Naive thymus-derived CD4-positive, alpha-beta T cell (primary cell): ENCODE results near the gene GSG1L. TPM values are rescaled to one million over a fixed set of nuclear protein-coding genes. Genes with fewer than 3 reads are reported as not detected.

Experiments
- ATAC-seq: fragments of 150-1000 bp; cut with Tn5 transposase; 2 replicates; pipeline ENCODE4 v1.10.0; 2021; ENCODE audit warnings: mild to moderate bottlenecking, moderate library complexity
- CTCF ChIA-PET: fragments of 350-600 bp; sonication (Branson Sonifier 250); formaldehyde crosslinking; loops from one replicate; lab custom pipeline; 2021; ENCODE audit warnings: antibody characterized with exemption; lab: Charles Lee
- POLR2A ChIA-PET: fragments of 350-600 bp; sonication (Branson Sonifier 250); formaldehyde crosslinking; loops from one replicate; lab custom pipeline; 2021; ENCODE audit warnings: antibody characterized with exemption, inconsistent platforms; lab: Charles Lee
- DNase-seq, 9 donors: peaks; one replicate each; pipeline versions ENCODE4 v3.0.0 to v3.0.0-alpha.2; 2020 to 2022; ENCODE audit warnings: mixed read lengths in 1 of 9
- H3K27ac ChIP-seq: one replicate; pipeline ENCODE4 v1.7.0; 2013; ENCODE audit warnings: mild to moderate bottlenecking, low read depth, low read length, moderate library complexity
- H3K27me3 ChIP-seq, 2 donors: one replicate each; pipeline ENCODE4 v1.7.0; 2013; ENCODE audit warnings: low read length in 2 of 2, mild to moderate bottlenecking in 2 of 2, moderate library complexity in 2 of 2; ENCODE audit not compliant: control insufficient read depth in 2 of 2, insufficient read depth in 2 of 2
- H3K36me3 ChIP-seq, 3 experiments: 1 replicate in 2 of 3; 2 replicates in 1 of 3; pipeline ENCODE4 v1.7.0; 2013; ENCODE audit warnings: low read length in 3 of 3, mild to moderate bottlenecking in 3 of 3, moderate library complexity in 1 of 3; ENCODE audit not compliant: insufficient read depth in 3 of 3, control insufficient read depth in 2 of 3
- H3K4me1 ChIP-seq, 2 donors: one replicate each; pipeline ENCODE4 v1.7.0; 2013; ENCODE audit warnings: low read length in 2 of 2, mild to moderate bottlenecking in 2 of 2, moderate library complexity in 1 of 2; ENCODE audit not compliant: control insufficient read depth in 2 of 2, insufficient read depth in 2 of 2
- H3K4me3 ChIP-seq: 2 replicates; pipeline ENCODE4 v1.7.0; 2013; ENCODE audit warnings: mild to moderate bottlenecking, low read length
- H3K9me3 ChIP-seq, 3 experiments: 1 replicate in 2 of 3; 2 replicates in 1 of 3; pipeline ENCODE4 v1.7.0; 2013; ENCODE audit warnings: low read length in 3 of 3; ENCODE audit not compliant: control insufficient read depth in 2 of 3
- H3K27ac Mint-ChIP-seq, 9 donors: one replicate each; pipeline ENCODE4 v1.8.0; 2020 to 2022; ENCODE audit warnings: mixed read lengths in 9 of 9, mild to moderate bottlenecking in 8 of 9, moderate library complexity in 5 of 9, inconsistent platforms in 2 of 9
- H3K27me3 Mint-ChIP-seq, 5 donors: one replicate each; pipeline ENCODE4 v1.8.0; 2021 to 2022; ENCODE audit warnings: mixed read lengths in 5 of 5, mild to moderate bottlenecking in 1 of 5
- H3K36me3 Mint-ChIP-seq, 5 donors: one replicate each; pipeline ENCODE4 v1.8.0; 2020 to 2022; ENCODE audit warnings: mixed read lengths in 5 of 5, mild to moderate bottlenecking in 3 of 5, inconsistent platforms in 1 of 5
- H3K4me1 Mint-ChIP-seq, 7 donors: one replicate each; pipeline ENCODE4 v1.8.0; 2020 to 2022; ENCODE audit warnings: mixed read lengths in 7 of 7, mild to moderate bottlenecking in 3 of 7, inconsistent platforms in 1 of 7
- H3K4me3 Mint-ChIP-seq, 10 donors: one replicate each; pipeline ENCODE4 v1.8.0; 2020 to 2022; ENCODE audit warnings: mild to moderate bottlenecking in 10 of 10, mixed read lengths in 10 of 10, moderate library complexity in 6 of 10, inconsistent platforms in 2 of 10
- H3K9me3 Mint-ChIP-seq, 11 donors: one replicate each; pipeline ENCODE4 v1.8.0; 2020 to 2022; ENCODE audit warnings: mixed read lengths in 11 of 11, mild to moderate bottlenecking in 4 of 11, inconsistent platforms in 1 of 11, moderate library complexity in 1 of 11
- intact Hi-C, 2 donors: fragments of 100-400 bp; cut with micrococcal nuclease; formaldehyde crosslinking; loops; one replicate each; pipeline ENCODE4 v1.15.1; 2023
- polyA plus RNA-seq, 2 donors: library from polyadenylated mRNA; unstranded; fragments of 300-500 nt; fragmentation: Illumina TruSeq; gene quantifications; one replicate each; pipeline ENCODE4 v1.2.3, GENCODE V29; 2021
- total RNA-seq, 6 experiments: library from RNA in 5 of 6; stranded (reverse) in 5 of 6; gene quantifications; 1 replicate in 5 of 6; 2 replicates in 1 of 6; pipeline ENCODE4 v1.2.3 and lab custom pipeline; 2021 to 2026

The GSG1L gene
- total and polyA plus RNA-seq, 7 experiments from 2014 or later: 0.10 TPM; not detected in 6

- peaks cover 3 to 47% (median 20%) of the 10 kb centered on the region in 5 donors for H3K36me3 Mint-ChIP-seq
- POLR2A ChIA-PET: no interaction called here
- H3K4me3 Mint-ChIP-seq: no peak overlapping the region
- no peaks in the 10 kb centered on the region for H3K4me1 Mint-ChIP-seq
- no peaks in the 10 kb centered on the region for H3K27me3 Mint-ChIP-seq
- intact Hi-C loops: no loop called here
- no peaks in the 10 kb centered on the region for H3K9me3 ChIP-seq
- no peaks in the 10 kb centered on the region for H3K9me3 Mint-ChIP-seq
- ATAC-seq: no peak
- H3K4me1 ChIP-seq: no peaks in the 10 kb centered on the region
- CTCF ChIA-PET: no interaction called here
- DNase-seq: no peak
- H3K36me3 ChIP-seq: peaks cover 0 to 51% (median 0%) of the 10 kb centered on the region in 3 experiments
- no peaks in the 10 kb centered on the region for H3K27me3 ChIP-seq
- H3K4me3 ChIP-seq: no peak overlapping the region
- H3K27ac Mint-ChIP-seq: no peak overlapping the region
- no peak overlapping the region for H3K27ac ChIP-seq
Observed at GRCh38 chr16:27767971-27768591, 295.4 kb downstream of the GSG1L start.

- H3K36me3 Mint-ChIP-seq: peaks cover 3 to 48% (median 20%) of the 10 kb centered on the region in 5 donors
- H3K27me3 ChIP-seq: no peaks in the 10 kb centered on the region
- H3K27me3 Mint-ChIP-seq: no peaks in the 10 kb centered on the region
- H3K9me3 ChIP-seq: no peaks in the 10 kb centered on the region
- no peak overlapping the region for H3K4me3 ChIP-seq
- no peaks in the 10 kb centered on the region for H3K9me3 Mint-ChIP-seq
- no peaks in the 10 kb centered on the region for H3K4me1 Mint-ChIP-seq
- no peak for DNase-seq
- ChIA-PET POLR2A (no interaction called here), CTCF (no interaction called here)
- no peaks in the 10 kb centered on the region for H3K4me1 ChIP-seq
- intact Hi-C loops: no loop called here
- no peak for ATAC-seq
- no peak overlapping the region for H3K4me3 Mint-ChIP-seq
- peaks cover 0 to 59% (median 0%) of the 10 kb centered on the region in 3 experiments for H3K36me3 ChIP-seq
- H3K27ac ChIP-seq: no peak overlapping the region
- no peak overlapping the region for H3K27ac Mint-ChIP-seq
Observed at GRCh38 chr16:27767081-27767480, 296.4 kb downstream of the GSG1L start.

- no peaks in the 10 kb centered on the region for H3K9me3 Mint-ChIP-seq
- Histone ChIP-seq H3K4me3 (no peak overlapping the region), H3K4me1 (no peaks in the 10 kb centered on the region), H3K9me3 (no peaks in the 10 kb centered on the region), H3K36me3 (peaks cover 0 to 63% (median 0%) of the 10 kb centered on the region in 3 experiments), H3K27ac (no peak overlapping the region), H3K27me3 (no peaks in the 10 kb centered on the region)
- H3K4me3 Mint-ChIP-seq: no peak overlapping the region
- H3K36me3 Mint-ChIP-seq: peaks cover 3 to 55% (median 25%) of the 10 kb centered on the region in 5 donors
- no peaks in the 10 kb centered on the region for H3K27me3 Mint-ChIP-seq
- ChIA-PET POLR2A (no interaction called here), CTCF (no interaction called here)
- H3K27ac Mint-ChIP-seq: no peak overlapping the region
- intact Hi-C loops: no loop called here
- ATAC-seq (no peak), DNase-seq (no peak)
- no peaks in the 10 kb centered on the region for H3K4me1 Mint-ChIP-seq
Observed at GRCh38 chr16:27766236-27766925, 297.1 kb downstream of the GSG1L start.

GRCh38 chr16:27764869-27765675 lies 298.4 kb downstream of the GSG1L start:
- POLR2A ChIA-PET: no interaction called here
- Mint-ChIP-seq H3K36me3 (peaks cover 3 to 54% (median 35%) of the 10 kb centered on the region in 5 donors), H3K27me3 (no peaks in the 10 kb centered on the region), H3K9me3 (peaks cover 0 to 1% (median 0%) of the 10 kb centered on the region in 11 donors), H3K27ac (peak overlapping the region in 1 of 9 donors; percentile 34), H3K4me3 (no peak overlapping the region), H3K4me1 (peaks cover 0 to 5% (median 0%) of the 10 kb centered on the region in 7 donors)
- Histone ChIP-seq H3K4me1 (no peaks in the 10 kb centered on the region), H3K27me3 (no peaks in the 10 kb centered on the region), H3K36me3 (peaks cover 0 to 51% (median 0%) of the 10 kb centered on the region in 3 experiments), H3K27ac (no peak overlapping the region), H3K9me3 (no peaks in the 10 kb centered on the region), H3K4me3 (no peak overlapping the region)
- intact Hi-C loops: no loop called here
- DNase-seq (no peak), ATAC-seq (no peak)
- CTCF ChIA-PET: no interaction called here

- no peak for DNase-seq
- Mint-ChIP-seq H3K9me3 (peaks cover 0 to 1% (median 0%) of the 10 kb centered on the region in 11 donors), H3K27ac (no peak overlapping the region), H3K27me3 (no peaks in the 10 kb centered on the region), H3K4me3 (no peak overlapping the region), H3K36me3 (peaks cover 3 to 58% (median 36%) of the 10 kb centered on the region in 5 donors), H3K4me1 (peaks cover 0 to 5% (median 0%) of the 10 kb centered on the region in 7 donors)
- no peaks in the 10 kb centered on the region for H3K4me1 ChIP-seq
- no peak for ATAC-seq
- H3K27ac ChIP-seq: no peak overlapping the region
- intact Hi-C loops: no loop called here
- no peak overlapping the region for H3K4me3 ChIP-seq
- peaks cover 0 to 46% (median 0%) of the 10 kb centered on the region in 3 experiments for H3K36me3 ChIP-seq
- no peaks in the 10 kb centered on the region for H3K27me3 ChIP-seq
- H3K9me3 ChIP-seq: no peaks in the 10 kb centered on the region
- ChIA-PET POLR2A (no interaction called here), CTCF (no interaction called here)
Observed at GRCh38 chr16:27764427-27764826, 299.1 kb downstream of the GSG1L start.

- intact Hi-C loops: no loop called here
- Histone ChIP-seq H3K27ac (no peak overlapping the region), H3K9me3 (no peaks in the 10 kb centered on the region), H3K4me1 (no peaks in the 10 kb centered on the region), H3K36me3 (peaks cover 0 to 45% (median 4%) of the 10 kb centered on the region in 3 experiments), H3K4me3 (no peak overlapping the region), H3K27me3 (no peaks in the 10 kb centered on the region)
- Mint-ChIP-seq H3K4me1 (peaks cover 0 to 5% (median 0%) of the 10 kb centered on the region in 7 donors), H3K4me3 (no peak overlapping the region), H3K36me3 (peaks cover 3 to 72% (median 41%) of the 10 kb centered on the region in 5 donors), H3K9me3 (peaks cover 0 to 3% (median 0%) of the 10 kb centered on the region in 11 donors), H3K27ac (no peak overlapping the region), H3K27me3 (no peaks in the 10 kb centered on the region)
- CTCF ChIA-PET: no interaction called here
- no peak for ATAC-seq
- DNase-seq: no peak
- POLR2A ChIA-PET: no interaction called here
Observed at GRCh38 chr16:27762441-27762840, 301.1 kb downstream of the GSG1L start.
